Limb (tissue), 2 donors: ENCODE results near the gene SYCP2.

Experiments
- DNase-seq, 2 donors: peaks; one replicate each; pipeline ENCODE4 v3.0.0-alpha.2; 2016; ENCODE audit errors: extremely low spot score in 2 of 2

The SYCP2 gene

GRCh38 chr20:59823491-59824259 is 109.8 kb downstream of the SYCP2 start:
- DNase-seq, result peak in 1 of 2 donors; percentile 7

- no peak for DNase-seq
These were observed 110.4 kb downstream of the SYCP2 start for GRCh38 chr20:59823030-59823423.

DNA sequence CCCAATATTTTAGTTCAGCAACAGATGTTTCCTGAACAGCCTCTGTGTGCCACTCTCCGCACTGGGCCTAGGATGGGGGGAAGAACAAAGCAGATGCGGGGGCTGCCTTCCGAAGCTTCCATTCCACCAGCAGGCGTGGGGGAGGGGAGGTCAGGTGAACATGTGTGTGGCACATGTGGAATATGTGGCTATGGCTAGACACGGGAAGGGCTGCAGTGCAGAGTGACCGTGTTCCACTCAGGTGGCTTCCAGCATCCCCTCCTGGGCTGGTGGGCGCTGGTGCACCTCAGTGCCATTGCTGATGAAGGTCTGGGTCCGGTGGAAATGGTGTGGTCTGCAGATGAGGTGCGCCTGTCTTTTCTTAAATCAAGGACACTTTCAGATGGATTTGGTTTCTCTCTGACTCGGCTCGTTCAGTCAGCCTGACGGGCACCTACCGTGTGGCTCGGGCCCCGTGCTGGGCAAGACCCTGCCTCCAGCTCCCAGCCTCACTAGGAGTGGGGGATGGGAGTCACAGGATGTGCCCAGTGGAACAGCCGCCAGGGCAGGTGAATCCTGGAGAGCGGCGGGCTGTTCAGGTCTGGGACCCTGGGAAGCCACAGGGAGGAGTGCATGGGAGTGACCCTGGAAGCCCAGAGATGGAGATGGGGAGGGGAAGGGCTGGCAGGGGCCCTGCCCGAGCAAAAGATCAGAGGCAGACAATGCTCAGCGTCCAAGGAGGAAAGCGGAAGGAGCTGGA is 111.0 kb downstream of the SYCP2 start:
- peak in 1 of 2 donors; percentile 19 for DNase-seq

DNA sequence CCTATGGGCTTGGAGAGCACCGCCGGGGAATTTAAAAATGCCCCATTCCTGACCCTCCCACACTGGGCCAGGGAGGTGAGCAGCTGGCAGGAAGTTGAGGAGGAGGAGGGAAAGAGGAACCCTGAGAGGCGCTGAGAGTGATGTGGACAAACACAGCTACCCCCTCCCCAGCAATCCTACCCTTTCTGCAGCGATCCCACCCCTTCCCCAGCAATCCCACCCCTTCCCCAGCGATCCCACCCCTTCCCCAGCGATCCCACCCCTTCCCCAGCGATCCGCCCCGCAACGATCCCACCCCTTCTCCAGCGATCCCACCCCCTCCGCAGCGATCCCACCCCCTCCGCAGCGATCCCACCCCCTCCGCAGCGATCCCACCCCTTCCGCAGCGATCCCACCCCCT is 111.6 kb downstream of the SYCP2 start:
- DNase-seq, result peak in 1 of 2 donors; percentile 20

GRCh38 chr20:59821201-59821600 is 112.2 kb downstream of the SYCP2 start:
- DNase-seq, result no peak

DNA sequence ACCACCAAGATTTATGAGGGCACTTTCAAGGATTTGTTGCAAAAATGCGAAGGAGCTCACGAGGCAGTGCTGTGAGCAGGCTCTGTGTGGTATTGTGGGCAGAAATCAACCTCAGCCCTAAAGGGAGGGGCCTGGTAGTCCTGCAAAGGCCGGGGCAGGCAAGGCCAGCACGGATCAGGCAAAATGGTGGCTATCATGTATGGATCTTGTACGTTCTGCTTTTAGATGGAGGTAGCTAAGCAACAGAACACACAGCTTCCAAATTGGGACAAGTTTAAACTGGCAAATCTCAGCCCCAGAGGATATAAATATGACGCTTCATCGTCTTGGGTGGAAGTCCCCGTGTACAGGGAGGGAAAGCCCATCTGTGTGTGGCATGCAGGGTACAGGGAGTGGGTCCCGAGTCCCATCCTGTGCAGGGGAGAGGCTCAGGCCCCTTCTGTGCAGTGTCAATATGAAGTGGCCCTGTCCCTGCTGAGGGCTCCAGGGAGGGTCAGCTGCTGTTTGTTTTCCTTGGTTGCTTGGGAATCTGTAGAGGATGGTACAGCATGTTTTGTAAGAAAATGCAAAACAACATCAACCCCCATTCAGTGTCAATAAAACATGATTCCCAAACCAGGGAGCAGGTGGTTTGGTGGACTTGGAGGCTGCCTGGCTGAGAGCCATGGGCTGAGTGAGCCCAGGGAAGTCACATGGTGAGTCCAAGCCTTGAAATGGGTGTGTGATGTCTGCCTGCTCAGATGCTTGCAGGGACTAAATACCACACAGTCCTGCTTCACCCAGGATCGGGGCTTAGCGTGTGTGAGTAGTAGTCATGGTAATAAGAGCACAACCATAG is 113.0 kb downstream of the SYCP2 start:
- DNase-seq, result peak; percentile 46 to 50

DNA sequence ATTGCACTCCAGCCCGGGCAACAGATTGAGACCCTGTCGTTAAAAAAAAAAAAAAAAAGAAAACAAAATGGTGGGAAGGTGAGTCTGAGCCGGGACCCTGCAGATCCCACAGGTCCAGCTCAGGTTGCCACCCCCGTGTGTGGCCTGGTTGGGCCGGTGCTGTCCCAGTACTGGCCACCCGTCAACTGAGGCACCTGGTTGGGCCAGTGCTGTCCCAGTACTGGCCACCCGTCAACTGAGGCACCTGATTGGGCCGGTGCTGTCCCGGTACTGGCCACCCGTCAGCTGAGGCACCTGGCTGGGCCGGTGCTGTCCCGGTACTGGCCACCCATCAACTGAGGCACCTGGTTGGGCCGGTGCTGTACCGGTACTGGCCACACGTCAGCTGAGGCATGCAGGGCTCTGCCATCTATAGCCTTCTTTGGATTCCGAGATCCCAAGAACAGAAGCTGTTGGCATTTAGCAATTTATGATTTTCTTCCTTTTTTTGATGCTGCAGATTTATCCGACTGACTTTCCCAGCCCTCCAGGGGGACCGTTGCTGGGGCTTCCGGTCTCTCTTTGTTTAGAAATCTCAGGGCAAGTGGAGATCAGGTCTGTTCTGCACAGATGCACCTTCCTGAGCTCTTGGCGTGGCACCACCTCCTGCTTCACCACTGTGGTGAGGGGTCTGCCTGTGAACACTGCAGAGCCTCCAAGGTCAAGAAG is 113.8 kb downstream of the SYCP2 start:
- DNase-seq, result peak in 1 of 2 donors; percentile 22

DNA sequence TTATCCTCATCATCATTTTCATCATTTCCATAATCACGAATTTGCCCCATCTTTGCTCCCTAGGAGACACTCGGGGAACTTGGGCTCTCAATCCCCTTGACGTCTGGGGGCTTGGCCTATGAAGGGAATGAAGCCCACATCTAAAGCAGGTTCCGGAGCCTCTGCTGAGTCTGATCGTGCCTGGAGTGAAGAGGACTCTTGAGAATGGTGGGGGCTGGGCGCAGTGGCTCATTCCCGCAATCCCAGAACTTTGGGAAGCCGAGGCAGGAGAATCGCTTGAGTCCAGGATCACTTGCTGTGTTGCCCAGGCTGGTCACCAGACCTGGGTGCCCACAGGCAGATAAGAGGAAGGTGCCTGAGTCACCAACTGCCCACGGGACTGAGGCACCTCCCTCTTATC is 114.5 kb downstream of the SYCP2 start:
- no peak for DNase-seq

DNA sequence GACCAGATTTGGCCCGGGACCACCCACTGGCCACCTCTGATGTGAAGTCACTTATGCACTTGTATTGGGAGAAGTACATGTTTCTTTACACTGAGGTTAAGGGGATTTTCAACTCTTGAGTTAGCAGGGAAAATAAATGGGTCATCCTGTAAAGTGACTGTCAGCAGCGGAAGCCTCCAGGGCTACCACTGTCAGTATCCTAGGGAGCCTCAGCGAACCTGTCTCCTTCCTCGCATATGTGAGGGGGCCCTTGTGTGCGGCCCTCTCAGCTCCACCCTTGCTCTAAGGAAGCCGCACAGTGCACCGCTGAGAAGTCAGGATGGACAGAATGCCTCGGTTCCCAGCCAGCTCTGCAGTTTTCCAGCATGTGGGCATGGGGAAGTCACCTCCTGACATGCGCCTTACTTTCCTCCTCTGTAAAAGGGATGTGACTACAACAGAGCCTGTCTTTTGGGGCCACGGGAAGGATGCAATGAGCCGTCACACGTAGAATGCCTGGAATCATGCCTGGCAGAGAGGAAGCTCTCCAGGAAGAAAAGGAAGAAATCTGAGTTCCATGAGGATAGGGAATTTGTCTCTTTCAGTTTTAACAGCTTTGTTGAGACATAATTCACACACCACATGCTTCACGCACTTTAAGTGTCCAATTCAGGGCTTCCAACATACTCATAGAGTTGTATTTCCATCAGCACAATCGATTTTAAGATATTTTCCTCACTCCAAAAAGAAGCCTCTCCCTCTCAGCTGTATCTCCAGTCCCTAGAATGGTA is 115.4 kb downstream of the SYCP2 start:
- DNase-seq, result no peak

GRCh38 chr20:59817406-59817805 is 116.0 kb downstream of the SYCP2 start:
- DNase-seq, result no peak

- no peak for DNase-seq
These were observed 117.2 kb downstream of the SYCP2 start for GRCh38 chr20:59816146-59816738.

DNA sequence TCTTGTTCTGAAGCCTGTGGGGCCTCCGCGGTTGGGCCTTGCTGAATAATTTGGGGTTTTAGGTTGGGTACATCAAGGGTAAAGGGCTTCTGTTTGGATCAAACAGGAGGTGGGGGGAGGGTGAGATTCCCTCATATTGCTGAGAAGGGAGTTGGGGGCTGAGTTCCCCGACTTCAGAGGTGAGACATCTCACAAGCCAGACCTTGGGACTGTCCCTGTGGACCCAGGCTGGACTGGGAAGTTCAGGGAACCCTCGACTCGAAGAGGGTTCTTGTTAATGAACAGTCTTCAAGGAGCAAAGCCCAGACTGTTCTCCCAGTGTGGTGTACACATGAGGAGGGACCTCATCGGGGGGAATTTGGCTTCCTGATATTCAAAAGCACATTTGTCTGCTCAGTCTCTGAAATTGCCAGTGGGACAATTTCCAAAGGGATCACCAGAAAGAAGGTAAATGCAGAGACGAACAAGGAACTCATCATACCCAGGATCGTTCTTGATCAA is 118.5 kb downstream of the SYCP2 start:
- DNase-seq, result peak in 1 of 2 donors; percentile 14

DNA sequence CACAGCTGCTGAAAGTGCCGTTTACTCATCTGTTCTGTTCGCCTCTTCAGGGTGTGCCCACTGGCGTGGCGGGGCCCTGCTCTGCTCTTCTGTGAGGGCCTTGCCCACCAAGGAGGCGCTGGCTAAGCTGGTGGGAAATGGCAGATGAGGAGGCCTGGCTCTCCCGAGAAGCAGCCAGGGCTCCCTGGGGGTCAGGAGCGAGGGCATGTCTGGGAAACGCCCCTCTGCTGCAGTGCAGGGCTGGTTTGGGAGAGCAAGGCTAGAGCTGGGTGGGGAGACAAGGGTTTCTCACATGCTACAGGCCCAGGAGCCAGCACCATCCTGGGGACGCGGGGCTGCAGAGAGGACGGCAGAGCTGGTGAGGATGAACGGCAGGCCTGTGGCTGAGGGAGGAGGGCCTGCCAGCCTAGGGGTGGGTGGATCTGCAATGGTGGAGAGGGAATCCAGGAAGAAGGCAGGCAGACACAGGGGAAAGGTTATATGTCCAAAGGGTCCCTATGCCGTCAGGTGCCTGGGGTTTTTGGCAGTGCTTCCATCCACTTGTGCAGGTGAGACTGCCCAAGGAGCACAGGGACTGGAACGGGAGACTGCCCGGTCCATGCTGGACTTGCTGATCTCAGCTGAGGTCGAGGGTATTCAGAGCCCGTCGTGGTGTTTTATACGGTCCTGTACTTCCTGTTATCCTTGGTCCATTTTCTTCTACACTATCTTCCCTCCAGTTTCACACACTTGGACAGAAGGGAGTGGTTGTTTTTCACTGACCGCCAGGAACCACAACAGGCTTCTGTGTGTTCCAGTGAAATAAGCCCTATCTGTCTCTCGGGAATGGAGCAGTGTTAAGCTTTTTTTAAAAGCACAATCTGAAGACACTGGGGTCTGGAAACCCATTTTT is 119.2 kb downstream of the SYCP2 start:
- peak in 1 of 2 donors; percentile 23 for DNase-seq
